ENCODE measurements around the gene VPREB1. TPM values are rescaled to one million over a fixed set of nuclear protein-coding genes. Genes with fewer than 3 reads are reported as not detected.
"Not testable (repeated sequence)": the region's sequence is repeated elsewhere in the genome, so short reads cannot be mapped to it uniquely, and the experiment has no call there.

Gene VPREB1
- total and polyA plus RNA-seq, 2 of the 4 experiments (the other 2 are of a cell fraction) = not detected

GRCh38 chr22:22291129-22291806 is 46.7 kb downstream of the VPREB1 start:
- H3K14ac ChIP-seq (replicated peaks; ENCODE audit: low read depth, low read length); DNase-seq; H3K9me3 ChIP-seq (ENCODE audit: control insufficient read depth, insufficient read depth, low read length); H3K27me3 ChIP-seq (ENCODE audit: control insufficient read depth, insufficient read depth, low read length); H3K9me1 ChIP-seq (ENCODE audit: insufficient read depth, low read length); H3K27ac ChIP-seq (ENCODE audit: insufficient read depth, low read length); H2BK15ac ChIP-seq (ENCODE audit: low read depth, low read length); in situ Hi-C loops (cut with MboI; ENCODE audit: low sequenced_read_pairs); H3K36me3 ChIP-seq (ENCODE audit: control insufficient read depth, insufficient read depth, low read length); H4K8ac ChIP-seq (ENCODE audit: low read depth in 2 of 2, low read length in 2 of 2); ATAC-seq (ENCODE audit: low read depth); dilution Hi-C loops (cut with HindIII; ENCODE audit: low sequenced_read_pairs, unreplicated experiment); H3K23ac ChIP-seq (ENCODE audit: low read depth, low read length); H3K4me2 ChIP-seq (ENCODE audit: low read depth, low read length); H4K5ac ChIP-seq (ENCODE audit: low read depth, low read length); H3K4ac ChIP-seq (ENCODE audit: low read depth, low read length); H3K18ac ChIP-seq (ENCODE audit: low read depth, low read length); H2BK20ac ChIP-seq (ENCODE audit: low read depth, low read length); H2BK5ac ChIP-seq (ENCODE audit: low read depth, low read length, poor library complexity, severe bottlenecking); intact Hi-C loops (cut with micrococcal nuclease); H3K9ac ChIP-seq (ENCODE audit: low read depth, low read length); BruUV-seq (replicated peaks); H3K4me1 ChIP-seq (ENCODE audit: control insufficient read depth, insufficient read depth, low read length); H2AK5ac ChIP-seq (ENCODE audit: low read depth, low read length); H2AK9ac ChIP-seq (replicated peaks; ENCODE audit: low read depth, low read length, poor library complexity); H2BK120ac ChIP-seq (ENCODE audit: low read depth, low read length); H3K4me3 ChIP-seq (ENCODE audit: insufficient read depth, low read depth, low read length); H2AFZ ChIP-seq (replicated peaks; ENCODE audit: low read length, poor library complexity); CTCF ChIA-PET; H3K56ac ChIP-seq (ENCODE audit: extremely low read depth, insufficient read depth, low read length); H3K79me1 ChIP-seq (ENCODE audit: low read depth in 1 of 2, low read length in 2 of 2); H4K20me1 ChIP-seq (ENCODE audit: insufficient read depth, low read length); POLR2A ChIA-PET (ENCODE audit: unreplicated experiment); H4K91ac ChIP-seq (ENCODE audit: insufficient read depth, low read depth, low read length): not testable (repeated sequence)
- 80% methylated on average over 1 of the region's 3 CpGs; no CpG with 5 or more reads in 1 of the 2 experiments for WGBS, 2 experiments (ENCODE audit: extremely low coverage in 2 of 2, insufficient read length in 1 of 2)

- DNase-seq; H3K18ac ChIP-seq (ENCODE audit: low read depth, low read length); H3K79me1 ChIP-seq (ENCODE audit: low read depth in 1 of 2, low read length in 2 of 2); H2BK5ac ChIP-seq (ENCODE audit: low read depth, low read length, poor library complexity, severe bottlenecking); H2AFZ ChIP-seq (replicated peaks; ENCODE audit: low read length, poor library complexity); H2BK15ac ChIP-seq (ENCODE audit: low read depth, low read length); H3K4me1 ChIP-seq (ENCODE audit: control insufficient read depth, insufficient read depth, low read length); in situ Hi-C loops (cut with MboI; ENCODE audit: low sequenced_read_pairs); H2BK20ac ChIP-seq (ENCODE audit: low read depth, low read length); H3K9me3 ChIP-seq (ENCODE audit: control insufficient read depth, insufficient read depth, low read length); H3K14ac ChIP-seq (replicated peaks; ENCODE audit: low read depth, low read length); H4K5ac ChIP-seq (ENCODE audit: low read depth, low read length); H3K27ac ChIP-seq (ENCODE audit: insufficient read depth, low read length); H3K56ac ChIP-seq (ENCODE audit: extremely low read depth, insufficient read depth, low read length); H2AK5ac ChIP-seq (ENCODE audit: low read depth, low read length); H3K36me3 ChIP-seq (ENCODE audit: control insufficient read depth, insufficient read depth, low read length); H3K4ac ChIP-seq (ENCODE audit: low read depth, low read length); H2AK9ac ChIP-seq (replicated peaks; ENCODE audit: low read depth, low read length, poor library complexity); H3K9ac ChIP-seq (ENCODE audit: low read depth, low read length); H3K9me1 ChIP-seq (ENCODE audit: insufficient read depth, low read length); H3K27me3 ChIP-seq (ENCODE audit: control insufficient read depth, insufficient read depth, low read length); H2BK120ac ChIP-seq (ENCODE audit: low read depth, low read length); H3K23ac ChIP-seq (ENCODE audit: low read depth, low read length); intact Hi-C loops (cut with micrococcal nuclease); ATAC-seq (ENCODE audit: low read depth); CTCF ChIA-PET; BruUV-seq (replicated peaks); POLR2A ChIA-PET (ENCODE audit: unreplicated experiment); H4K91ac ChIP-seq (ENCODE audit: insufficient read depth, low read depth, low read length); H4K8ac ChIP-seq (ENCODE audit: low read depth in 2 of 2, low read length in 2 of 2); dilution Hi-C loops (cut with HindIII; ENCODE audit: low sequenced_read_pairs, unreplicated experiment); H4K20me1 ChIP-seq (ENCODE audit: insufficient read depth, low read length); H3K4me3 ChIP-seq (ENCODE audit: insufficient read depth, low read depth, low read length); H3K4me2 ChIP-seq (ENCODE audit: low read depth, low read length): not testable (repeated sequence)
- 100% methylated on average over 1 of the region's 3 CpGs; no CpG with 5 or more reads in 1 of the 2 experiments for WGBS, 2 experiments (ENCODE audit: extremely low coverage in 2 of 2, insufficient read length in 1 of 2)
Observed at GRCh38 chr22:22292656-22293055, 48.1 kb downstream of the VPREB1 start.
